ENCODE measurements around the gene RPL31.

- TF ChIP-seq CTCF (IDR thresholded peaks at IDR 0.05) = no peak
- TF ChIP-seq POLR2A (IDR thresholded peaks at IDR 0.05) = no peak
- TF ChIP-seq POLR2AphosphoS5 (IDR thresholded peaks at IDR 0.05) = peak; percentile 39 to 79 (median 39)
- no peak for TF ChIP-seq EP300 (IDR thresholded peaks at IDR 0.05)
Observed at GRCh38 chr2:100976645-100977391, 25.3 kb upstream of the RPL31 start.

Measured in stomach (tissue), 4 donors.